ENCODE measurements around the gene CYSRT1.
A peak's percentile ranks its signal among the peaks of the same experiment; 100 is the strongest.

The CYSRT1 gene

DNA sequence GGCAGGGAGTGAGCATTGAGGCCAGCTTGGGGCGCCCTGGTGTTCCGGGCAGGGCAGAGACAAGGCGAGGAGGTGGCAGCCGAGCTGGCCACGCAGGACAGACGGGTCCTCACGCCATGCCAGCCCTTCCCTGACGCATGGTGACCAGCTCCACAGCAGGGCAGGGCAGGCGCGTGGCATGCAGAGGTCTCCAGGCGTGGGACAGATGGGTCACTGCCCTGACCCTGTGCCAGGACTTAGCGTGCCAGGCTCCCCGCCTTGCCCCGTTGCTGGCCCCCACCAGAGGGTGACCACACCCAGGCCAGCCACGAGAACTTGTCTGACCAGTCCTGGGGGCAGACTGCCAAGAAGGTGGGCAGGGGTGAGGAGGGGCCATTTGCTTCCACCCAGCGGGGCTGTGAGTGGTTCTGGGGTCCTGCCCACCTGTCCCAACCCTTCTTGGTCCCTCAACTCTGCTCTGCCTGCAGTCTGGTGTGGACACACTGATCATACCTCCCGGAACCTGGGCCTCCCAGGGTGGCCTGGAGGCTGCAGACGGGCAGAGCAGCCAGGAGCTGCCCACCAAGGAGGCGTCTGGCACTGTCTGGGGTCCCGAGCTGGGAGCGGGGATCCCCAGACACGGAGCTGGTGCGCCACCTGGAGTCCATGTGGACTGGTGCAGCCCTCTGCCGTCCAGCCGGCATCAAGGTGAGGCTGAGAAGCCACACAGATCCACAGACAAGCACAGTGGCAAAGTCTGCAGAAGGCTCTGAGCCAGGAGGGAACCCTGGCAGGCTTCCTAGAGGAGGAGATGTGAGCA lies 2.3 kb downstream of the CYSRT1 start, which contains the start of gene RNF224:
RNF224 (plus strand) TSS at position 449 of the 799 bp plus-strand sequence. CDS start 834 bp downstream, outside the sequence.
- DNase-seq (ENCODE audit: low read depth) = peak; percentile 72

DNA sequence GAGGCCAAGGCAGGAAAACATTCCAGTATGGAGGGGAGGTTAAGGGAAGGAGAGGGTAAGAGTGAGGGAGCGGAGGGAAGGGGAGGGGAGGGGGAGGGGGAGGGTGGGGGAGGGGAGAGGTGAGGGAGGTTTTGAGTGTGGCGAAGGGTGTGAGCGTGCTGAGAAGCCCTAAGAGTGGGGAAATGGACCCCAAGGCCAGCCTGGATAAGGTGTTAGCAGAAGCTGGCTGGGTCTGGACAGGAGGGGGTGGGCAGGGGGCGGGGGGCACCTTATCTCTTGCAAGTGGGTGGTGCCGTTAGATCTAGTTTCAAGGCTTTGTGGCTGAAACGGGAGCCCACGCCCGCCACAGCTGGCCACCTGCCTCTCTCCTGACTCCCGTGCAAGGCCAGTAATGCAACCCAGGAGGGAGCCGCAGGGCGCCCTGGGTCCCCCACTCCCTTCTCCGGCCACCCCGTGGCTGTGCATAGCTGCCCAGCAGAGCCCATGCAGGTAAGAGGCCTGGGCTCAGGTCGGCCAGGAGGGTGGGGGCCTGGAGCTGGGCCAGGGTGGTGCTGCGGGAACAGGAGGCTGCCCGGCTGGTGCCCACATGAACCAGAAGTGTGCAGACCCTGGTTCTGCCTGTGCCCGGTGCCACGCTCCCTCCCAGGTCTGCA lies 3.0 kb downstream of the CYSRT1 start:
- no peak for DNase-seq (ENCODE audit: low read depth)

DNA sequence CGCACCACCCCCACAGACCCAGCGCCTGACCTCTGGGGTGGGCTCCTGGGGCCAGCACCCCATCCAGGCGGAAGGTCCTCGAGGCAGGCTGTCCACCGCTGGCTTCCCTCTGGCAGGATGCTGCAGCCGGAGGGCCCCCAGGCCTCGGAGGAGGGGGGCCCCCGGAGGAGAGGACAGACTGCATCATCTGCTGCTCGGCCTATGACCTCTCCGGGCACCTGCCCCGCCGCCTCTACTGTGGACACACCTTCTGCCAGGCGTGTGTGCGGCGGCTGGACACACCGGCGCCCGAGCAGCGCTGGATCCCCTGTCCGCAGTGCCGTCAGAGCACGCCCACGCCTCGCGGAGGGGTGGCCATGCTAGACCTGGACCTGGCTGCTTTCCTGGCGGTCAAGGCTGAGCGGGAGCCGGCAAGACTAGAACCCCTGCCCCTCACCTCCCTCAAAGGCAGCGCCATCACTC lies 3.6 kb downstream of the CYSRT1 start:
- no peak for DNase-seq (ENCODE audit: low read depth)

DNA sequence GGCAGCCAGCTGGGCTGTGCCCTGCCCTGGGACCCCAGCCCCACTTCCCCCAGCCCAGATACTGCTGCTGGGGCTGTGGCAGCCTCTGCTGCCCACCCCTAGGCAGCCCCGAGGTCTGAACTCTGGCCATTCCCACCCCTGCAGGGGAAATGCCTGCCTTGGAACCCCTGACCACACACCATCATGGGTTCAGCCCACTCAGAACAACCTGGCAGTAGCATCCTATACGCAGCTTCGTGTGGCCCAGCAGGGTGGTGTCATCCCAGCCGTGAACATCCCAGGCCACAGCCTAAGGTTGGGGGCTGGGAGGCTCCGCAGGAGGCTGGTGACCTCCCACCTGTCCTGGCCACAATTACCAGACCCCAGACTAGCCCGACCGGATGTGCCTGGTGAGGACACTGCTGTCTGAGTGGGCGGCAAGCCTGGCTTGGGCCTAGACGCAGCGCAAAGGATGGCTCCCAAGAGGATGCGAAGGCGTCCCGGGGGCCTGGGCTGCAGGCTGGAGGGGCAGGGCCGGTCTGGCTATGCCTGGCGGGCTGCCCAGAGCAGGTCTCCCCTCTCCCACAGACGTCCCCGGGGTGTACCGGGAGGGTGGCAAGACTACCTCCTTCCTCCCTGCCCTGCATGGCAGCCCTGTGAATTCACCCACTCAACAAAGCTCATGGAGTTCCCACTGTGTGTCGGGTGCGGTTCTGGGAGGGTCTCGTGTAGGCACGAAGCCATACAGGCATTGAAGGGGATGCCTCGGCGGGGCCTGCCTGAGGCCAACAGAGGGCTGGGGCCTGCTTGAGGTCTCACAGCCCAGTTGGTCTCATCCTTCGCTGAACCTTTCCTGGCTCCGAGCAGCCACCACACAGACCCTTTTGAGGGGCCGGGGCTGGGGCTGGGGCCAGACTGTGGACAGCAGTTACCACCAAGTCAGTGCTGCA lies 4.3 kb downstream of the CYSRT1 start:
- DNase-seq (ENCODE audit: low read depth) = no peak

DNA sequence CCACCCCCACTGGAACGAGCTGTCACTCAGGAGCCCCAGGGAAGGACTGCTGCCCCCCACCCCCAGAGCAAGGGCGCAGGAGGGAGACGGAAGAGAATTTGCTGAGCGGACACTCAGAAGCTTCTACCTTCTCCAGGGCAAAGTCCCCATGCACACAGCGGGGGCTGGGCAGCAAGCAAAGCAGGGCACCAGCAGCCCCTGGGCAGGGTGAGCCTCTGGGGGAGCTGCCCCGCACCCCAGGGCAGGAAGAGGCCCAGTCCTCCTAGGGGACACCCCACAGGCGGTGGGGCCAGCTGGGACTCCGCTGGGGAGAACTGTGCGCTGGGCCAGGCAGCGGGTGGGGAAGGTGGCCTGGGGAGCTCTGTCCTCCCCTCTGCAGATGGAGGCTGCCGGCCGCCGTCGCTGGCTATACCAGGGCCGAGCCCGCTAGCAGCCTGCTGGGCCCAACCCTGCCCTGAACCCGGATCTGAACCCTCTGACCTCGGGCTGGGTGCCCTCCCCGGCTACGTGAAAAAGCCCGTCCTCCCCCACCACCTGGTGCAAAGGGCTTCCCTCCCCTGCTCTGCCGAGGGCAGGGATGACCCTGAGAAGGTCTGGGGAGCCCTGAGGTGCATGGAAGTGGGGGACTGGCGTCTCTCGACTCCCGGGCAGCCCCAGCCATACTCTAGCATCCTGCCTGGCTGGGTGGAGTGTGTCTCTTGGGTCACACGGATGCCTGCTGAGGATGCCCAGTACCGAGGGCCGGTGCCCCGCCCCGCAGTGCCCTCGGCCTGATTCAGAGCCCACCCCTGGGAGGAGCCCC lies 5.1 kb downstream of the CYSRT1 start:
- no peak for DNase-seq (ENCODE audit: low read depth)

DNA sequence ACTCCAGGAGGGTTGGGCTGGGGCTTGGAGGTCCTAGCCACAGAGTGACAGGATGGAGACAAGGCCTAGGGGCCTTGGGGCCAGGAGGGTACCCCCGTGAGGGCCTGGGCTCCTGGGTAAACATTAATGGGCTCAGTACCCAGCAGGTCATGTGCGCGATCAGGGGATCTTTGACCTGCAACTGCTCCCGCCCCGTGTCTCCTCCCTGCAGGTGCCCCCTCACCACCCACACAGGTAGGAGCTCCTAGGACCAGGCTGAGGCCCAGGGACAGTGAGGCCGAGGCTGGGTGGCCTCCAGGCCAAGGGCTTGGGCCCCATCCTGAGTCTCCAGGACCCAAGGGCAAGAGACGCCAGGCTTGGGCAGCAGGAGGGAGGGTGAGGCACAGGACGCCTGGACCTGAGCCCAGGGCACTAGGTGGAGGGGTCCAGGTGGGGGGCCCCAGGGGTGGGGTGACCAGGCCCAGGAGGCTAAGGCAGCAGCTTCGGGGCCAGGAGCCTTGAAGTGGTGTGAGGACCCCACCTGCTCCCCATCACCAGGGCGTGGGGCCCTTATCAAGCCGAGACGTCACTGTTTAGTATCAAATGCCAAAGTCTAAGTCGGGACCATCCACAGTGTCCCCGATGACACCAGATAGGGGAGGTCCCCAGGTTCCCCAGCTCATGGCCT lies 5.9 kb downstream of the CYSRT1 start, which contains the start of gene SLC34A3:
SLC34A3 (plus strand) TSS at position 197 of the 667 bp plus-strand sequence. CDS start 802 bp downstream, outside the sequence.
- DNase-seq (ENCODE audit: low read depth) = no peak

DNA sequence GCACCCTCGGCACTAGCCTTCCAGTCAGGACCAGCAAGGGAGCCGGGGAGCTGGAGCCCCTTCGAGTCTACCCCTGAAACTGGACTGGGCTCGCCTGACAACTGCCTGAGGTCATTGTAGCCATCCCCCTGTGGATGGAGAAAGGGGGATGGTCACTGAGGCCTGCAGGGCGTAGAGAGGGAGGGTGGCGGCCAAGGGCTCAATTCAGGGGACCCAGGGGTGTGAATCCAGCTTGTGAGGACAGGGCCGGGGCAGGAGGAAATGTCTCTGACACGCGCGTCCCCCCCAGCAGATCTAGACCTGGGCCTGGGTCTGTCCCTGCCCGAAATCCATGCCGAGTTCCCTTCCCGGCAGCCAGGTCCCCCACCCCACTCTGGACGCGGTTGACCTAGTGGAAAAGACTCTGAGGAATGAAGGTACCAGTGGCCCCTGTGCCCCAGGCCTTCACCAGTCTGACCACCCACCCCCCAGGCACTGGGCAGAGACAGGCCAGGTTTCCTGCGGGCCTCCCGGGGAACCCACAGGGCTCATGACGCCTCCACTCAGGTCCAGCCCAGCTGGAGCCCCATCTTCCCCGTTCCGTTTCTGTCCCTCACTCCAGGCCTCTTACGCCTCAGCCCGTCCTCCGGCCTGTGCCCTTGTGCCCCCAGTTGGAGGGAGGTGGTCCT lies 6.5 kb downstream of the CYSRT1 start:
- no peak for DNase-seq (ENCODE audit: low read depth)

DNA sequence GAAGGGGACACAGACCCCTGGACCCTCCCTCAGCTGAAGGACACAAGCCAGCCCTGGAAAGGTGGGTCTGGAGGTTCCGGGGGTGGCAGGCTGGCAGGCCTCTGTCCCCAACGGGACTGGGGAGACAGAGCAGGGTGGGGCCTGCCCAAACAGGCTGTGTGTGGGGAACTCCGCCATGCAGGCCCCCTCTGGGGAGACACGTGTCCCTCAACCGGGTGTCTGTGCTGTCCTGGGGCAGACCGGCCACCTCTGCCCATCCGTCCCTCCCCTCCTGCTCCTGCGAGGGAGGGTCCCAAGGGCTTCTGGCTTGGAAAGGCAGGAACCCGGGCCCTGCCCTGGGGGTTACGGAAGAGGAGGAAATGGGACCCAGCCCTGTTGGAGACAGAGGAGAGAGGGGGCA lies 7.1 kb downstream of the CYSRT1 start:
- no peak for DNase-seq (ENCODE audit: low read depth)

DNA sequence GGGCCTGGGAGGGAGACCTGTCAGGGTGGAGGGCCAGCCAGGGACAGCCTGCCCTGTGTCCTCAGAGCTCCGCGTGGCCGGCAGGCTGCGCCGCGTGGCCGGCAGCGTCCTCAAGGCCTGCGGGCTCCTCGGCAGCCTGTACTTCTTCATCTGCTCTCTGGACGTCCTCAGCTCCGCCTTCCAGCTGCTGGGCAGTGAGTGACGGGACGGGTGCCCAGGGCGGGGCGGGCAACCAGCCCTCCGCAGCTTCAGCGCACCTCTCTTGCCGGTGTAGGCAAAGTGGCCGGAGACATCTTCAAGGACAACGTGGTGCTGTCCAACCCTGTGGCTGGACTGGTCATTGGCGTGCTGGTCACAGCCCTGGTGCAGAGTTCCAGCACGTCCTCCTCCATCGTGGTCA lies 7.5 kb downstream of the CYSRT1 start:
- DNase-seq (ENCODE audit: low read depth) = no peak

DNA sequence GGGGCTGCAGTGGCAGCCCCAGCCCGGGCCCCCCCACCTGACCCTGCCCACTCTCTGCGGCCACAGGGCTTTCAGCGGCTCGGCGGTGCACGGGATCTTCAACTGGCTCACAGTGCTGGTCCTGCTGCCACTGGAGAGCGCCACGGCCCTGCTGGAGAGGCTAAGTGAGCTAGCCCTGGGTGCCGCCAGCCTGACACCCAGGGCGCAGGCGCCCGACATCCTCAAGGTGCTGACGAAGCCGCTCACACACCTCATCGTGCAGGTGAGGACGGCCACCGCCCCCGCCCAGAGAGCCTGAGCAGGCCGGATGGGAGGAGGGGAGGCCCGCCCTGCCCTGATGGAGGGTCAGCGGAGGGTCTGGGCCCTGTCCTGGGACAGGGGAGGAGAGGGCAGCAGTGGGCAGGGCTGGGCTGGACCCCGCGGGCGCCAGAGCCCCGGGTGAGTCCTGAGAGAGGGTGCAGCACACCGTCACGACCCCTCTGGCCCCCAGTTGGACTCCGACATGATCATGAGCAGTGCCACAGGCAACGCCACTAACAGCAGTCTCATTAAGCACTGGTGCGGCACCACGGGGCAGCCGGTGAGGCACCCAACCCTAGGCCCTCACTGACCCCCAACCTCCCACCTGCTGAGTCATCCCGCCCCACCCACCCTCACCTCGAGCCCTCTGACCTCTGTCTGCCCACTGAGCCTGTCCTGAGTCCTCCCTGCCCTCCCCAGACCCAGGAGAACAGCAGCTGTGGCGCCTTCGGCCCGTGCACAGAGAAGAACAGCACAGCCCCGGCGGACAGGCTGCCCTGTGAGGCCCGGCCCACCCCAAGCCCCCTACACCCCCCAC lies 8.4 kb downstream of the CYSRT1 start:
- no peak for DNase-seq (ENCODE audit: low read depth)

DNA sequence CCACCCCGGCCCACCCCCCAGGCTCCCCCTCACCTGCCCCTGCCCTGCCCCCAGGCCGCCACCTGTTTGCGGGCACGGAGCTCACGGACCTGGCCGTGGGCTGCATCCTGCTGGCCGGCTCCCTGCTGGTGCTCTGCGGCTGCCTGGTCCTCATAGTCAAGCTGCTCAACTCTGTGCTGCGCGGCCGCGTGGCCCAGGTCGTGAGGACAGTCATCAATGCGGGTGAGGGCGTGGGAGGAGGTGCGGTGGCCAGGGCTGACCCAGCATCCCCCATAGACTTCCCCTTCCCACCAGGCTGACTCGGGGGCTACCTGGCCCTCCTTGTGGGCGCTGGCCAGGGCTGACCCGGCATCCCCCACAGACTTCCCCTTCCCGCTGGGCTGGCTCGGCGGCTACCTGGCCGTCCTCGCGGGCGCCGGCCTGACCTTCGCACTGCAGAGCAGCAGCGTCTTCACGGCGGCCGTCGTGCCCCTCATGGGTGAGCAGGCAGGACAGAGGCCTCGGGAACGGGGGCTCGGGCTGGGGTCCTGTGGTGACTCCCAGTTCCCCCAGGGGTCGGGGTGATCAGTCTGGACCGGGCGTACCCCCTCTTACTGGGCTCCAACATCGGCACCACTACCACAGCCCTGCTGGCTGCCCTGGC lies 9.2 kb downstream of the CYSRT1 start:
- DNase-seq (ENCODE audit: low read depth) = no peak

DNA sequence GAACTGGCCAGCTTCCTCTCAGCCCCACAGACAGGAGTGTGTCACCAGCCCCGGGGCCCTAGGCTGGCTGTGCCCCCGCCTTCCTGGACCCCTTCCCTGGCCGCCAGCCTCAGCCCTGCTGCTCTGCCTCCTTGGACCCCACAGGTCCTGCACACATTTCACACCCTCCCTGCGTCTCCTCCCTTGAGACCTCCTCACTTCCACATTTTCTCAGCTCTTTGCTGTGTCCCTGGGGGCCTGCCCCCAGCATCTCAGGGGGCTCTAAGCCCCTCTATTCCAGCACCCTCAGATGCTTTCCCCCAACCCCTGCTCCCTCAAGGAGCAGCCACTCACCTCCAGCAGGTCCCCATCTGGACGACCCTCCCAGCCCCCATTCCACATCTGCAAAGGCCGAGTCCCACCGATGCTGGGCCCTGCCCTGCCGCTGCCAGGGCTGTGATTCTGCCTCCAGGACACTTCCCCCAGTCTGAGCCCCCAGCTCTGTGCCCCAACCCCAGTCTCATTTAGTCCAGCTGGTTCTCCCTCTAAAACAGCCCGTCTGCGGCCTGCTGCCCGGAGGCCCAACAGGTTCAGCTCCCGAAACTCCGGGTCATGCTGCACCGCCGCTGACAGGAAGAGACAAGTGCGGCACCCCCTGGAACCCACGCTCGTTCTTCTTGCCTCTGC lies 9.9 kb downstream of the CYSRT1 start:
- DNase-seq (ENCODE audit: low read depth) = no peak

DNA sequence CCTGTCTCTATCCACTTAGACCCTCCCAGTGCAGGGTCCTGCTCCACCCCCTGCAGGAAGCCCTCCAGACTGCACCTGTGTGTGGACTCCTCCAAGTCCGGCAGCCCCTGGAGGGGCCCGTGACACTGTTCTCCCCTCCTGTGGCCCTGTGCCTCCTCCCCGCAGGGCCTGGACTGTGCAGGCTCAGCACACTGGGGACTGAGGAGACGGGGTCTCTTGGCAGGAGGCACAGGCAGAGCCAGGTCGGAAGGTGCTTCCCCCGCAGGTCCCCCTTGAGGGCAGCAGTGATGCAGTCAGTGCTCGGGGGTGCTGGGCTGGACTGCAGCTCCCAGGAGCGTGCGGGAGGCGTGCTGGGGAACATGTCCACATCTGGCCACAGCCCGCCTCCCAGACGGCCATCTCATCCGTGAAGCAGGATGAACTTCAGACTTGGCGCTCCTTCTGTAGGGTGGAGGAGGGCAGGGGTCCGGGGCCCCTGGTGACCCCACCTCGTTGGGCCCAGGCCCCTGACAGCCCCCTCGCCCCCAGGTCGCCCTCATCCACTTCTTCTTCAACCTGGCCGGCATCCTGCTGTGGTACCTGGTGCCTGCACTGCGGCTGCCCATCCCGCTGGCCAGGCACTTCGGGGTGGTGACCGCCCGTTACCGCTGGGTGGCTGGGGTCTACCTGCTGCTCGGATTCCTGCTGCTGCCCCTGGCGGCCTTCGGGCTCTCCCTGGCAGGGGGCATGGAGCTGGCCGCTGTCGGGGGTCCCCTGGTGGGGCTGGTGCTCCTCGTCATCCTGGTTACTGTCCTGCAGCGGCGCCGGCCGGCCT lies 10.7 kb downstream of the CYSRT1 start:
- no peak for DNase-seq (ENCODE audit: low read depth)

DNA sequence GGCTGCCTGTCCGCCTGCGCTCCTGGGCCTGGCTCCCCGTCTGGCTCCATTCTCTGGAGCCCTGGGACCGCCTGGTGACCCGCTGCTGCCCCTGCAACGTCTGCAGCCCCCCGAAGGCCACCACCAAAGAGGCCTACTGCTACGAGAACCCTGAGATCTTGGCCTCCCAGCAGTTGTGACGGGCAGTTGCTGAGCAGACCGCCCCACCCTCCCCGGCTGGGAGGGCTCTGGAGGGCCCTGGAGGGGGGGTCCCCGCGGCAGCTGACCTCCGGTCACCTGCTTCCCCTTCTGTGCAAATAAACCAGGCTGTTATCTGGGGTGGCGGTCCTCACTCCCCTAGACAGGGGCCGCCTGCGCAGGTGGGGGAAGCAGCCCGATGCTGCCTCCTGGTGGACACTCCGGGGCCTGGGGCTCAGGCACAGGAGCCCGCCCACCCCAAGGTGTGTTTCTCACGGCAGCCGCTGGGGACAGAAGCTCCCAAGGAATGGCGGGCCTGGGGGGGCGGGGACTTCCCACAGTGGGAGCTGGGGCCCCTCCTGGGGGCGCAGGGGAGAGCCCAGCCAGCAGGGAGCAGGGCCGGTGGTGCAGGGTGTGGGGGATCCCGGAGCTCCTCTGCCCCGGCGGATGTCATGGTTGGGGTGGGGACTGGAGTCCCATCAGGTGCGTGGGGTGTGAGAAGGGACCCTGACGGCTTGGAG lies 11.4 kb downstream of the CYSRT1 start:
- peak; percentile 87 for DNase-seq (ENCODE audit: low read depth)

DNA sequence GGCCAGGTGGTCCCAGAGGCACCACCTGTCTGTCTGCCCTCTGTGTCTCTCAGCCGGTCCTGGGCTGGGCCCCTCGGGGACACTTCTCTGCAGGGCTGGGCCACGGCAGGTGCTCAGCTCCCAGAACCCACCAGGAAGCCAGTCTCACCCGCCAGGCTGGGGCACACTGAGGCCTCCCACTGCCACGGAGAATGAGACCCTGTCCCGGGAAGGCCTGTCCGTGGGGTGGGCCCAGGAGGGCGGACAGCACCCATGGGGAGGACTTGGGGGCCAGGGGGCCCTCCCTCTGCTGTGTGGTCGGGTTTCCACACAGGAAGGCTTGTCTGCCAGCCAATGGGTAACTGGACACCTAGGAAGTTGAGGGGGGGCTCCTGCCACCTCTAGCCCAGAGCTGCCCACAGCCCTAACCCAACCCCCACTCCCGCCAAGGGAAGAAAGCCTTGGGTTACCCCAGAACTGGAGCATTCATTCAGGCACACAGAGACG lies 12.0 kb downstream of the CYSRT1 start:
- no peak for DNase-seq (ENCODE audit: low read depth)

All from stimulated activated CD4-positive, alpha-beta T cell treated with anti-CD3 and anti-CD28 coated beads, Interleukin-2, amount 100 ng/mL, for 4 hours (primary cell).